Activated CD8-positive, alpha-beta memory T cell treated with anti-CD3 and anti-CD28 coated beads, Interleukin-2, amount 50 U/mL, for 24 hours (primary cell): ENCODE measurements around the gene PRSS50.

ENCODE experiments used
- DNase-seq: peaks from one replicate; pipeline ENCODE4 v3.0.0-alpha.2; 2020; ENCODE audit errors: extremely low read depth

The PRSS50 gene

DNA sequence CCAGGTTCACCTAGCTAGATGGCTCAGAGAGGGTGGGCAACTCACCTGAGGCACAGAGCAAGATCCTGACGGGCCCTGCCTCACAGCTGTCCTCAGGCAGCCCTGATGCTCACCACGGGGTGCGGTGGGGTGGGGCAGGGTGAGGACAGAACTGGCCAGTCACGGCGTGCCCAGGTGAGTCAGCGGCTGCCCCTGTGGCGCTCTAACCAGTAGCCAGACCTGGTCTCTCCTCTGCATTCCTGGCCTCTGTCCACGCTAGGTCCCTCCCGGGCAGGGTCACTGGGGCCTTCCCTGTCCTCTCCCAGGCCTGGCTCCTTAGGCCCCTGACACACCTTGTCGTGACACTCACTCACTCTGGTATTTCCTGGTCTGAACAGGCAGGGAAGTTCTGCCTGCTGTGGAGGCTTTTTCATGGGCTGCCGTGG, 25.1 kb downstream of the PRSS50 start:
- no peak for DNase-seq

DNA sequence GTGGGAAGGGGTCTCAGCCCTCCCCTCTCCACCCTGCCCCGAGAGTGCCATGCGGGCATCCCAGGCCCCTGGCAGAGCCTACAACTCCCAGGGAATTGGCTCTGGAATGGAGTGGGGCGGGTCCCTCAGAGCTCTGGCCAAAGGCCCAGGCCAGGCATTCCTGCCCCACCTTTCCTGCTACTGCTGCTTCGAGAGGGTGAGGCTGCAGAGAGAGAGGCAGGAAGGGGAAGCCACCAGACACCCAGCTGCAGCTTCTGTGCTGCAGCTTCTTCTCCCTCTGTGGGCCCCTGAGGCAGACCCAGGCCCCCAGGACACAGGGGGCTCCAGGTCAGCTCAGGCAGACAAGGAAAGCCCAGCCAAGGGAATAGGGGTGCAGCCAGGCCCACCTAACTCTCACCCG, 26.9 kb downstream of the PRSS50 start:
- DNase-seq = no peak

DNA sequence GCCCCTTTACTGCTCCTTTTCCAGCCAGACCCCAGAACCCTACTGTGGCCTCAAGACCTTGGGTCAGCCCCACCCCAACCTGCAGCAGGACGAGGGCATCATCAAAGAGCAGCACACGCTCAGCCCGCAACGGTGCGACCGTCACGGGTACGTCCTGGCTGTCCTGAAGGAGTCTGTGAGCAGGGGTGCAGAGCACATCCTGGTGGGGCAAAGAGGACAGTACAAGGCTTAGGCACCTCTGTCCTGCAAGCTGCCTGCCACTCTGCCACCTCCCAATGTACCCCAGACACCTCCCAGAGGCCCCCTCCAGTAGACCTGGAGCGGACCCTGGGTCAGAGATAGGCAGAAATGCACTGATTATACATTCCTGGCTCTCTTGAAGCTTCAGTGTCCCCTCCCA, 32.2 kb downstream of the PRSS50 start:
- no peak for DNase-seq

DNA sequence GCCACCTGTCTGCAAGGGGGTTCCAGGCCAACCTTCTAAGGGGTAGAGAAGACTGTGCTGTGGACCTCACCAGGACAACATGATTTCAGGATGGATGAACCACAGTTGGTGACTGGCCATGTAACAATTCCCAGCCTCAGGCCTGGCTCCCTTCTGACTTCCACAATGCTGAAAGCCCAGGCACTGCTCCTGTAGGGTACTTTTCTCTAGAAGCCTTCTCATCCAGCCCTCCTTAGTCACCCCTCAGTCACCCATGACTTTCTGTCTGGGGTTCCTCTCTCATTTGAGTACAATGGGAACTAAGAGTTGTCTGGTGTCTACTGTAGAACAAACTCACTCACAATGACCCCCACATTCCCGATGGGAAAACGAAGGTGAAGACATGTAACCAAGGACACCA, 32.8 kb downstream of the PRSS50 start:
- no peak for DNase-seq

DNA sequence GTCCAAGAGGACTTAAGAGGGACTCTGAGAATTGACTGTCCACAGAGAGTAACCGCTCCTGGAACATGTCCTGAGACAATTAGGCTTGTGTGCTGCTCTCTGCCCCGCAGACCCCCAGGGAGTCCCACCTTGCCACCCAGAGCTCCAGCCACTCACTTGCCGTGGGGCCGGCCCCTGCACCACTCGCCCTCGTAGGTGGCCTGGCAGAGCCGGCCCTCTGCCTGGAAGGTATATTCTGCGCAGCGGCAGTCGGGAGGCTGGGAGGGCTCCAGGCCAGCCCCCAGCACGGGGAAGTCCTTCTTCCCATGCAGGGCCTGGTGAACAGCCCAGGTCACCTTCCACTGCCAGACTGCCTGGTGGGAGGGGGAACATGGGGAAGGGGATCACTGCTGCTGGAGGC, 34.7 kb downstream of the PRSS50 start:
- no peak for DNase-seq

DNA sequence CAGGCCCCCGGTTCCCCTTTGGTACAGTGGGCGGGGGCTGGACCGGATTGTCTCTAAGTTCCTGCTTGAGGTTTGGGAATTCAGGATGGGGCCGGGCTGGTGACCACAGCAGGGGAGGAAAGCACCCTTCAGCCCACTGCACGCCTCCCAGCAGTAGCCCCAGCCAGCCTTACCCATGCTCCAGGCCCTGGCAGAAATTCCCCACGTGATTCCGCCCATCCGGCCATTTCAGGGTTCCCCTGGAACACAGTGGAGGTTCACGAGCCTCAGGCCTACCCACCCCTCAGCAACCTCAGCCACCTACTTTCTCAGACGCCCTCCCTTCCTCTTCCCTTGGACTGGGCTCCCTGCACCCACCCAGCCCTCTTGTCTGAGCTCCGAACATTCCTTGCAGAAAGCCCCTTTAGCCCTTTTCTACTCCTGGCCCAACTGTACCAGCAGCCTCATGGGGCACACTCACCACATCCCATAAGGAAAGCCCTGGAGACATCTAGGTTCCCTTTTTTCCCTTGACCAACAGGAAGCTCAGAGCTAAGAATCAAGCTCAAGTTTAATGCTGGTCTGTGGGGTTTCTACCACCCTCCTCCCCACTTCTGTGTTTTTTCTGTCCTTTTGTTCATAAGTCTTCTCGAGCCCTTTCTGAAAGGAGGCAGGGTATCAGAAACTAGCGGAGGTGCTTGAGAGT, 35.7 kb downstream of the PRSS50 start:
- no peak for DNase-seq

DNA sequence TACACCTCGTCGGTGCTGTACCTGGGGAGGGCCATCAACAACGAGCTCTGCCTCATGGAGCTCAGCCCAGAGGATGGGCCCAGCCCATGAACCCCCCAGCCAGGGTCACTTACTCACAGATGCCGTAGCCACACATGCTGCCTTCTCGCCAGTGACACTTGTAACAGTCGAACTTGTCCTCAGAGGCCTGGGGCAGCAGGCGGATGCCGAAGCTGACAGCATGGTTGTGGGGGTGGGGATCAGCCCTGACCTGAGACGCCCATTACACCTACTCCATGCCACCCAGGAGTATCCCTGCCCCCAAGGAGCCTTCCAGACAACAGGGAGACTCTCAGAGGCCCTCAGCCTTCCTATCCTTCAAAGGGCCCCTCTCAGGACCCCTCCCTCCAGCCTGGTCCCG, 36.3 kb downstream of the PRSS50 start:
- DNase-seq = no peak

DNA sequence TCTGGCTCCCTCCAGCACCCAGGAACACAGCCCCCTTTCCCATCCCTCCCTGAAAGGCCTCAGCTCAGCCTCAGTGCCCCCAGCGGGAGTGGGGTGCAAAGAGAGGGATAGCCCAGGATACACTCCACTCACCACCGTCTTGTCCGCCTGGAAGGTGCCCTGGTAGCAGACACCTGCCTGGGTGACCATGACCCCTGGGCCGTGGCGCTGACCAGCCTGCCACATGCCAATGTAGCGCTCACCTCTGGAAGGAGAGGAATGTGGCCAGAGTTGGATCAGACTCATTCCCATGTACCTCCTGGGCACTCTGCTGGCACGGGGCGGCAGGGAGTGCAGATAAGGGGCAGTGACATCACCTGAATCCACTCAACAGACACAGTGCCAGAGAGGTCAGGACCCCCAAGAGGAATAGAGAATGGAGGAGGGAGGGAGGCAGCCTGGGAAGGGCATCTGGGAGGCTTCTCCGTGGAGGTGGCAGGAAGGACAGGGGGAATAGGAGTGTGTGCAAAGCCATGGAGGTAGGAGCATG, 37.3 kb downstream of the PRSS50 start:
- DNase-seq = no peak

DNA sequence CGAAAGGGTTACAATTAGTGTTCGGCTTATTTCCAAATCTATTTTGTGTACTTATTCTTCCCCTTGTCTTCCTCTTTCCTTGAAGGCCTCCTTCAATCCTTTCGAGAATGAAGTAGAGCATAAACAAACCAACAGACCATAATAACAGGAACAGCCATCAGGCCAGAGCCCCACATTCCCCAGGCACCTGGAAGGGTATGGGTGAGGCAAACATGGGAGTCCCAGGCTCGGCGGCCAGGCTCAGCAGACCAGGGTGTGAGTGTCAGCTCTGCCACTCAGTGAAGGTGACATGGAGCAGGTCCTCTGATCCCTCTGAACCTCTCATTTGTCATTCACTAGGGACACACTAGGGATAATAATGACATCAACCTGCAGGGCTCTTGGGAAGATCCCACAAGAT, 38.0 kb downstream of the PRSS50 start:
- no peak for DNase-seq

DNA sequence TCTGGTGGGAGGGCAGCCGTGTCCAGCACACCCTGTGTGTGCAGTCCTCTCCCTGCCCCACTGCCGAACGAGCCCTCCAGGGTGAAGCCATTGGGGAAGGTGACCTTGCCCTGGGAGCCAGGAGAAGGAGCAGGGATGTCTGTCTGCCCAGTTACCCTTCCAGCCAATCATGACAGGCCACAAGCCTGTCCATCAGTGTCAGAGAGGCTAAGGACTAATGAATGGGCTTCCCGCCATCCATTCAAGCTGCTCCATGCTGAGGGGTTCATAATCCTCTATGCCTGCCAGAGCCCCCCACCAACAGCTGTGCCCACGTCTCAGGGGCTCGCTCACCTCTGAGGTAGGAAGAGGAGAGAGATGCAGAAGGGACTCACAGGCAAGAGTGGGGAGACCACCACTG, 39.4 kb downstream of the PRSS50 start:
- DNase-seq = no peak

DNA sequence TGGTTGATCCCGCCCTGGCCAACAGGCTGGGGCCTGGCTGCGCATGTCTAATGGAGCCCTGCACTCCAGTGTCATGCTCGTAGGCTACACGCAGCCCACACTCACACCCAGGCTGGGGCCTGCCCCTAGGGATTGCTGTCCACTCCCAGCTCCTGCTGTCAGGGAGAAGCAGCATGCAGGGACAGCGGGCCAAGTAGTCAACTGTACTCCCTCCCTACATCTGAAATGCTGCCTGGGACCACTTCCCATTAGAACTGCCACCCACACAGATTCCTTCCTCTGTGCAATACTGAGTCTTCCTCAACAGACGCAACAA, 40.3 kb downstream of the PRSS50 start:
- DNase-seq = no peak

DNA sequence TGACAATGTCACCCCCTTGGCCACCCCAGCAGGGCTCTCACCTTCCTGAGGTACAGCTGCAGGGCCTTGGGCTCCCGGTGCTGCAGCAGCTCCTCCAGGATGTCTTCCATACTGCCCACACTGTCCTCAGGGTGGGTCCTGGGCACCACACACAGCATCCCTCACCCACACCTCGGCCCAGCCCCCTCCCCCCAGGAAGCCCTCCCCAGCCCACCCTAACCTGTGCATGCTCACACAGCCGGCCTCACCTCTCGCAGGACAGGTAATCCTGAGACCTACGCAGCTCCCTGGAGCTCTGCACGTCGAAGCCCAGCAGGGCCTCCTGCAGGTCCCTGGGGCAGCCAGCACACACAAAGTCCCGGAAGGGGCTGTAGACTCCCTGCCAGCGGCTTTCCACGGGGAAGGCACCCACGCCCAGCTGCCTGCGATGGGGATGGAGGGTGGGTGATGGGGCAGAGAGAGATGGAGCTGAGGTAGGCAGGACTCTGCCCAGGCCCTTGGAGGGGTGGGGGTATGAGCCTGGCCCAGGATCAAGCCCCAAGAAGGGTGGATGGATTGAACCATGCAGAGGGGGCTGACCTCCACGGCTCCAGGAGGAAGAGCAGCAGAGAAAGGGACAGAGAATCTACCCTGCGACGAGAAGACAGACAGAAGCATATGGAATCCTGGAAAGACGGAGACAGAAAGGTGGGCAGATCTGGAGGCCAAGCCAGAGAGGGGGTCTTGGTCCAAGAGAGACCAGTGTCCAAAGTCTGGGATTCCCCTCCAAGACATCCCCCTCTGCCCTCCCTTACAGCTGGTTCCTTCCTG, 40.9 kb downstream of the PRSS50 start:
- no peak for DNase-seq

DNA sequence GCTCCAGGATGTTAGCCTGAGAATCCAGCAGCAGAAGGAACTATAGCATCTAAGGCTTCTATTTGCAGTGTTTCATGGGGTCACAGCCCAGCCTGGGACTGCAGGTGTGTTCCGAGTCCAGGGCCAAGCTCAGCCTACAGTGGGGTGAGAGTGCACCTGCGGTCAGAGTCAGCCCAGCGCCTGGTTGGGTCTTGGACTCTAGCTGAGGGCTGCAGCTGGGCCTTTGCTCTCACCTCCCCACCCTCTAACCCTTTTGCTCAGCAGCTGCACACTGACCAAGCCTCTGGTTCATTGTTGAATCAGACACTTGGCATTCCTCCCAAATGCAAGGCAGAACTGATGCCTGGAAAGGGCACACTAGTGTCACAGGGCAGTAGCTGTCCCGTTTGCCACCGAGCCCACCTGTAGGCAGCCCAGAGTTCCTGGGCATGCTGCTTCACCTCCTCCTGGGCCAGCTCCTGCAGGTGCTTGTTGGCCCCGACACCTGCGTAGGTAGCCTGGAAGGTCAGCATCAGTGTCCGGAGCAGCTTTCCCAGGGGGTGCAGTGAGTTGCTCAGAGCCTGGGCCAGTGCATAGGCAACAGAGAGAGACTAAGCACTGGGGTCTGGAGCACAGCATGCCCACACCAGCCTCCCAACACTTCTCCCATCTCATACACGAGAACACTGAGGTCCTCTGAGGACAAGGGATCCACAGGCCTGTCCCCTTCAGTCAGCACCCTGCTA, 41.7 kb downstream of the PRSS50 start:
- no peak for DNase-seq

DNA sequence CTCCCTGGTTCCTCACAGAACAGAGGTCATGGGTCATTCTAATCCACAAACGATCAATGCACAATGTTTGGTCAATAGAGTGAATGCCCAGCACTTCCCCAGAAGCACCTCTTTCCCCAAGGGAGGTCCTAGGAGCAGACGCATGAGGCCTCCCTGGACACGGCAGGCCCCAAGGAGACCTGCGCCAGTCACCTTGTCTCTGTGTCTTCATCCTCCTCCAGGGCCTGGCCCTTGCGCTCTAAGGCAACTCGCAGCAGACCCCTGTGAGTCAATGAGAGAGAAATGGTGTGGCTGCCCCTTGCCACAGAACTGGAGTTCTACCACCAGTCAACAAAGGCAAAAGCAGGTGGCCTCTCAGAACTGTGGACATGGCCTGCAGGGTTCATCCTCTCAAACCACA, 42.2 kb downstream of the PRSS50 start:
- no peak for DNase-seq

DNA sequence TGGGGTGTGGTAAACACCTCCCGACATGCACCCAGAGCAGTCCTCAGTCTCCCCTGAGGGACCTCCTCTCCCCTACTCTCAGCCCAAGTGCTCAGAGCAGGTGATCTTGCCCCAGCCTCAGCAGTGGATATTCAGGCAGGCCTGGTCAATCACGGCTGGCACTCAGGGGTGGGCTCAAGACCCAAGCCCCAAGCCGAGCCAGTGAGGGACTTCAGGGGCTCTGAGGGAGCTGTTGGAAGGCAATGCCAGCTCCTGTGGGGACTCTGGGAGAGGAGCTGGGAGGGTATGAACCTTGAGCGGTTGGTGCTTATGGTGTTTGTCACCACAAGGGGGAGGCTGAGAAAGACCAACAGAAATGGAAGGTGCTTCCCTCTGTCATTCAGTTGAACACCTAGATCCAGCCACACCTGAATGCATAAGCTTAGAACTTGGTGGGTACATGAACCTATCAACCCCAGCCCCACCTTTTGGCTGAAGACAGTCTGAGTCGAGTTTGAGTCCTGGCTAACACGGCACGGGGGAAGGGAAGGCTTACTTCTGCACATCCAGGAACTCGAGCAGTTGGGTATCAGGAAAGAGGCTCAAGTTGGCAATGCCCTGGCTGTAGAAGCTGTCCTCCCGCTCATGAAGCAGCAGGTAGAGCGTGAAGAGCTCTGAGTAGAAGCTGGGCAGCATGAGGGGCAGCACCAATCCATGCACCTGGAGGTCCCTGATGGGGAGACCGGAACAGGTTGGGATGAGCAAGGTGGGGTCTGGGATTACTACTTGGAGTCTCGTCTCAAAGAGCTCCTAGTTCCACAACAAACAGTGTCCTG, 43.4 kb downstream of the PRSS50 start:
- no peak for DNase-seq

DNA sequence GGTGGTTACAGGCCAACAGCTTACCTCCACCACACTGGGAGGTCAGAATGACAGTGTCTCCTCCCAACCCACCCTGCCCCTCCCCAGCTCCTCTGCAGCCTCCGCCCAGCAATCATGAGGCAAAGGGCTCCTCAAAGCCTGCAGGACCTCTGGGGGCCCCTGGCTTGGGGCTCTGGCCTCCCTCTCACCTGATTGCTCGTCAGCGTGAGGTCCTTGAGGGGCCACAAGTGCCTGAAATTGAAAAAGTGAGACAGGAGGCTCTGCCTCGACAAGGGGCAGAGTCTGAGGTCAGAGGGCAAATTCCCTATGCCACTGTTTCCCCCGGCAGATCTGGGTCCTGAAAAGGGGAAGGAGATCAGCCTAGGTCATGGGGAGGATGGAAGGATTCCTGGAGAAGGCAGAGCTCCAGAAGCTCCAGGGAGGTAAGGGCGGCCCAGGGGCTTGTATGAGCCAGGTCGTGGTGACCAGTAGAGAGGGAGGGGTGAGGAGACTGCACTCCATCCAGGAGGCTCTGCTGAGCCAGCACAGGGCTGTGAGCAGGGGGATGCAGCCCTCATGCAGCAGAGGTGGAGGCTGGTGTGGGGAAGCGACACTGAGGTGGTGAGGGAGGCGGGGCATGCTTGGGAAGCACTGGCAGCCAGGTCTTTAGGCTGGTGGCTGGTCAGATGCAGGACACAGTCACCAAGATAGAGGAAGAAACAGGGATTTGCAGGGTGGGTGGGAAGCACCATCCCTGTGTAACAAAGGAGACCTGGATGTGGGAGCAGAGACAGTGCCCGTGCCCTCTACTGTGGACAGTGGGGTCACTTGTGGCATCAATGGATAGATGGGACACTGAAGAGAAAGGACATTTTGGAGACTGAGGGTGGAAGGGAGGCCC, 44.3 kb downstream of the PRSS50 start:
- DNase-seq = no peak

DNA sequence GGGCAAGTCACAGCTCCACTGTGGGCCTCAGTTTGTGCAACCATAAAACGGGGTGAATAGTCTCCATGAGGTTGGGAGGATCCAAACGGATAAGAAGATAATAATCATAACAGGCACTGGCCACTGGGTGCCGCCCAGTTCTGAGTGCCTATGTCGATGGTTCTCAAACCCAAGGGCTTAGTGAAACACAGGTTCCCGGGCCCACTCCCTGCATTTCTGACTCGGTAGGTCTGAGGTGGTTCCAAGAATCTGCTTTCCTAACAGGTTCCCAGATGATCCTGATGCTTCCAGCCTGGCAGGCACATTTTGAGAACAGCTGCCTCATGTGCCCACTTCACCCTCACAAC, 45.3 kb downstream of the PRSS50 start:
- no peak for DNase-seq

DNA sequence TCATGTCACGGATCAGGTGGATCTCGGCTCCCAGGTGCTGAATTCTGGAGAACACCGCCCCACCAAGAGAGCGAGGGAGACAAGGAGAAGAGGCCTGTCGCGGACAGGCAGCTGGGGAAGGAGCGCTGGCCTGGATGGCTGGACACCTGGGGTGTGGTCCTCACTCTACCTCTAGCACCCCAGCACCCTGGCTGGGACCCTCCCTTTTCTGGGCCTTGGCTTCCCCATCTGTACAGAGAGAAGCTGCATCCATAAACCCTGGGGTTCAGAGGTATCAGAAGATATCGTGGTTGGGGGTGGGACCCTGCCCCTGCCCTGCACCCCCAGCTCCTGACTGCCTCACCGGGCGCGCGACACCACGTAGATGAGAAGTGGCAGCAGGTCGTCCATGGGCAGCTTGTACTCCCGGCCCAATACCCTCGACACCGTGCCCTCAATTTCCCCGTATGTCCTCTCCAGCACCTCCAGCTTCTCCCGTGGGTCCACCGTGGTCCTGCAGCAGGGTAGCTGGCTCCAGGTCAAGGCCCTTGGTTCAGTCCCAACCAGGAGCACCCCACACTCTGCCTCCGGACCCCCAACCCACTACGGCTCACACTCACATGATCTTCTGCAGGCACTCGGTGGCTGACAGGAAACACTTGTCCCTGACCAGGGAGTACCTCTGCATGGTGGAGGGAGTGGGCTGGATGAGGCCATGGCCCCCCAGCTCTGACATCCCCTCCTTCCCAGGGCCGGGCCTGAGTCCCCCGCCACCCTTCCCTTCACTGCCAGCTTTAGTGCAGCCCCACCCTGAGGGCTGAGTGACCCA, 45.9 kb downstream of the PRSS50 start:
- no peak for DNase-seq

DNA sequence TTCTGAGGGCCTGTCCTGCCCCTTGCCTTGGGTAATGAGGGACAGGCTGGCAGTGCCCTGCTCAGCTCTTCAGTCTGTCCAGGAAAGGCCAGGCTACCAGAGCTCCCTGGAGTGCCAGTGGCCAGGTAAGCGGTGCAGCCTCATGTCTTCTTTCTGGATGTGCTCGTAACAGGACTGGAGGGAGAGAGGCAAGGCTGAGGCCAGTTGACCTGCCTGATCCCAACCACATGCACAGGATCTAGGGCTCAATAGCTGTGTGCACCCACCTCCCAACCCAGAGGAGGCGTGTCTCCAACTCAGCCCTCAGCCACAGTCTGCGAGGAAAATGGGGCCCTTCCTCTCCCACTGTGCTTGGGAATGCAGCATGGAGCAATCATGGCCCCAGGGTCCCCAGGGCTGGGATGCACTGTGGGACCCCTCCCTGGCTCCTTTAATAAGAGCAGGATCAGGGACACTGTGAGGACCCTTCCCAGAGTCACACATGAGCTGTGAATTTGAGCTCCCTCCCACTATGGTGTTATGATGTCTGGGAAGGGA, 46.7 kb downstream of the PRSS50 start:
- DNase-seq = no peak
